Measurements from ENCODE around the gene CACTIN. TPM values are rescaled to one million over a fixed set of nuclear protein-coding genes. Genes with fewer than 3 reads are reported as not detected.

Gene CACTIN
- polyA plus RNA-seq, 1 experiment = 9.3 TPM

DNA sequence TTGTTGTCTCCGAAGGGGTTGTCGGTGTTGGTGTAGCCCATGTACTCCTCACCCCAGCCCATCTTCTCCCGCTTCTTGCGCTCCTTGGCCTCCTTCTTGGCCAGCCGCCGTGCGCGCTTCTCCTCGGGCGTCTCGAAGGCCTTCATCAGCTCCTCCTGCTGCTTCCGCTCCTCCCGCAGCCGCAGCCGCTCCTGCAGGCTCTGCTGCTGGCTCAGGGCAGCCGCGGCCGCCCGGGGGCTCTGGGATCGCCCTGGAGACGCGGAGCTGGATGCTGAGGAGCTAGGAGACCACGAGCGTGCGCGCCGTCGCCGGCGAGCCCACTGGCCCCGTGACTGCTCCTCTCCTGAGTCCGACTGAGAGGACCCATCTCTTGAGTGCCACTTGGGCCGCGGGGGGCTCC, 2.9 kb downstream of the CACTIN start:
- Histone ChIP-seq H3K27ac (ENCODE audit: low read depth, low read length) (no peak overlapping the region), H3K4me3 (ENCODE audit: low read depth, low read length) (no peak overlapping the region), H3K9me3 (ENCODE audit: control insufficient read depth, insufficient read depth, low read length) (no peaks in the 10 kb centered on the region; the same call in 1 of the 2 replicates), H3K27me3 (ENCODE audit: control insufficient read depth, insufficient read depth, low read length) (no peaks in the 10 kb centered on the region)
- TF ChIP-seq, protein P1, sequence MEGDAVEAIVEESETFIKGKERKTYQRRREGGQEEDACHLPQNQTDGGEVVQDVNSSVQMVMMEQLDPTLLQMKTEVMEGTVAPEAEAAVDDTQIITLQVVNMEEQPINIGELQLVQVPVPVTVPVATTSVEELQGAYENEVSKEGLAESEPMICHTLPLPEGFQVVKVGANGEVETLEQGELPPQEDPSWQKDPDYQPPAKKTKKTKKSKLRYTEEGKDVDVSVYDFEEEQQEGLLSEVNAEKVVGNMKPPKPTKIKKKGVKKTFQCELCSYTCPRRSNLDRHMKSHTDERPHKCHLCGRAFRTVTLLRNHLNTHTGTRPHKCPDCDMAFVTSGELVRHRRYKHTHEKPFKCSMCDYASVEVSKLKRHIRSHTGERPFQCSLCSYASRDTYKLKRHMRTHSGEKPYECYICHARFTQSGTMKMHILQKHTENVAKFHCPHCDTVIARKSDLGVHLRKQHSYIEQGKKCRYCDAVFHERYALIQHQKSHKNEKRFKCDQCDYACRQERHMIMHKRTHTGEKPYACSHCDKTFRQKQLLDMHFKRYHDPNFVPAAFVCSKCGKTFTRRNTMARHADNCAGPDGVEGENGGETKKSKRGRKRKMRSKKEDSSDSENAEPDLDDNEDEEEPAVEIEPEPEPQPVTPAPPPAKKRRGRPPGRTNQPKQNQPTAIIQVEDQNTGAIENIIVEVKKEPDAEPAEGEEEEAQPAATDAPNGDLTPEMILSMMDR (IDR thresholded peaks at IDR 0.05; ENCODE audit: low read depth, low read length) = no peak
- DNase-seq (ENCODE audit: low read depth, low spot score) = no peak
- CTCF ChIA-PET = no interaction called here
- POLR2A ChIA-PET = no interaction called here

DNA sequence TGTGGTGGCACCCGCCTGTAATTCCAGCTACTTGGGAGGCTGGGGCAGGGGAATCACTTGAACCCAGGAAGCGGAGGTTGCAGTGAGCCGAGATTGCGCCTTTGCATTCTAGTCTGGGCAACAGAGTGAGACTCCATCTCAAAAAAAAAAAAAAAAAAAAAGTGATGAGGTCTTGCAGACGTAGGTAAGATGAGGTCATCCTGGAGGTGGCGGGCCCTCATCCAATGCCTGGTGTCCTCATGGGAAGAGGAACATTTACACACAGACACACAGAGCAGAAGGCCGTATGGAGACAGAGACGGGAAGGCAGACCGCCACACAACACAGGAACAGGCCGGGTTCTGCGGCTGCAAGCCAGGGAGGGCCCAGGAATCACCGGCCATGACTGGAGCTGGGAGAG, 4.4 kb downstream of the CACTIN start:
- no peaks in the 10 kb centered on the region for H3K27me3 ChIP-seq (ENCODE audit: control insufficient read depth, insufficient read depth, low read length)
- CTCF ChIA-PET = no interaction called here
- H3K4me3 ChIP-seq (ENCODE audit: low read depth, low read length) = no peak overlapping the region
- DNase-seq (ENCODE audit: low read depth, low spot score) = no peak
- TF ChIP-seq, protein P1 (IDR thresholded peaks at IDR 0.05; ENCODE audit: low read depth, low read length) = no peak
- no peak overlapping the region for H3K27ac ChIP-seq (ENCODE audit: low read depth, low read length)
- no peaks in the 10 kb centered on the region; the same call in 1 of the 2 replicates for H3K9me3 ChIP-seq (ENCODE audit: control insufficient read depth, insufficient read depth, low read length)
- POLR2A ChIA-PET = no interaction called here

DNA sequence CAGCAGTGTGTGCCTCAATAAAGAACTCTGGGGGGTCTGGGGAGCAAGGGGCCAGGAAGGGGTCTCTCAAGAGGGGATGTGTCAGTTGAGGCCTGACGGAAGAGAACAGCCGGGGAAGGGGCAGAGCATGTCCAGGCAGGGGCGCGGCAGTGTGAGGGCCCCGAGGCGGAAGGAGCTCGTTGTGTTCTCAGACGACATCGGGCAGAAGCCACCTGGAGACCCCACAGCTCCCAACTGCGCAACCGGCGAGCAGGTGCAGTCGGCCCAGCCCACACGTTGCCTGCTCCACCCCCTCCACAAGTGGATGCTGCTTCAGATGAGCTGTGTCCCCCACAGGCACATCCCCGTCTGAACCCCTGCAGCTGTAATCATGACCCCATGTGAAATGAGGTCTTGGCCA, 4.9 kb downstream of the CACTIN start:
- no peak for DNase-seq (ENCODE audit: low read depth, low spot score)
- Histone ChIP-seq H3K27ac (ENCODE audit: low read depth, low read length) (no peak overlapping the region), H3K9me3 (ENCODE audit: control insufficient read depth, insufficient read depth, low read length) (no peaks in the 10 kb centered on the region; the same call in 1 of the 2 replicates), H3K27me3 (ENCODE audit: control insufficient read depth, insufficient read depth, low read length) (no peaks in the 10 kb centered on the region), H3K4me3 (ENCODE audit: low read depth, low read length) (no peak overlapping the region)
- CTCF ChIA-PET = no interaction called here
- POLR2A ChIA-PET = no interaction called here
- TF ChIP-seq, protein P1 (IDR thresholded peaks at IDR 0.05; ENCODE audit: low read depth, low read length) = no peak

DNA sequence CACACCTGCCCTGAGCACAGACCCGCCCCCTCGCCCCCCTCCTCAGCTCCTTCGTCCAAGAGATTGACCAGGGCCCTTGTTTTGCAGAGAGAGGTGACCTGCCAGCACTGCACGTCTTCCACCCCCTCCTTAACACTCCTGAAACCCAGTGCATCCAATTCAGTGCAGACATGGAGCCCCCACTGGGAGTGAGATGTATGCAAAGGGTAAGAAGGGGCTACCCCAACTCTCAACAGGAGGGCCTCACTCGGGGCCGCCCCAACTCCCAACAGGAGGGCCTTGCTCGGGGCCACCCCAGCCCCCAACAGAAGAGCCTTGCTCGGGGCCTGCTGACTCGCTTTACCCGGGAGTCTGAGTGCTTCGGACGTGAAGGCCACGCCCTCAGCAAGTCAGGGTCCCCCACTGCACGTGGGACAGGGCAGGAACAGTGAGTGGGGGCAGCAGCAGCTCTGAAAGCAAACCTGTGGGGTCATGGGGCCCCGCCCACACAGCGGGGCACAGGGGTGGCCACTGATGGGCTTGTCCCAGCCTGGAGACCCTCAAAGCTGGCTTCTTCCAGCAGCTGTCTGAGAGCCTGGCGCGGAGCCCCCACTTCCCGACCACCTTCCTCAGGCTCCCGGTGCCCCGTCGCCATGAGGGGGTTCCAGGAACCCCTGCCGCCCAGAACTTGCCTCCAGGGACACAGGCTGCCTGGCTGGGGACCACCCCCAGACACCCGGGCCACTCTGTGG, 5.6 kb downstream of the CACTIN start:
- Histone ChIP-seq H3K9me3 (ENCODE audit: control insufficient read depth, insufficient read depth, low read length) (no peaks in the 10 kb centered on the region; the same call in 1 of the 2 replicates), H3K27ac (ENCODE audit: low read depth, low read length) (no peak overlapping the region), H3K4me3 (ENCODE audit: low read depth, low read length) (no peak overlapping the region), H3K27me3 (ENCODE audit: control insufficient read depth, insufficient read depth, low read length) (no peaks in the 10 kb centered on the region)
- TF ChIP-seq, protein P1 (IDR thresholded peaks at IDR 0.05; ENCODE audit: low read depth, low read length) = no peak
- no peak for DNase-seq (ENCODE audit: low read depth, low spot score)
- CTCF ChIA-PET = no interaction called here
- POLR2A ChIA-PET = no interaction called here

DNA sequence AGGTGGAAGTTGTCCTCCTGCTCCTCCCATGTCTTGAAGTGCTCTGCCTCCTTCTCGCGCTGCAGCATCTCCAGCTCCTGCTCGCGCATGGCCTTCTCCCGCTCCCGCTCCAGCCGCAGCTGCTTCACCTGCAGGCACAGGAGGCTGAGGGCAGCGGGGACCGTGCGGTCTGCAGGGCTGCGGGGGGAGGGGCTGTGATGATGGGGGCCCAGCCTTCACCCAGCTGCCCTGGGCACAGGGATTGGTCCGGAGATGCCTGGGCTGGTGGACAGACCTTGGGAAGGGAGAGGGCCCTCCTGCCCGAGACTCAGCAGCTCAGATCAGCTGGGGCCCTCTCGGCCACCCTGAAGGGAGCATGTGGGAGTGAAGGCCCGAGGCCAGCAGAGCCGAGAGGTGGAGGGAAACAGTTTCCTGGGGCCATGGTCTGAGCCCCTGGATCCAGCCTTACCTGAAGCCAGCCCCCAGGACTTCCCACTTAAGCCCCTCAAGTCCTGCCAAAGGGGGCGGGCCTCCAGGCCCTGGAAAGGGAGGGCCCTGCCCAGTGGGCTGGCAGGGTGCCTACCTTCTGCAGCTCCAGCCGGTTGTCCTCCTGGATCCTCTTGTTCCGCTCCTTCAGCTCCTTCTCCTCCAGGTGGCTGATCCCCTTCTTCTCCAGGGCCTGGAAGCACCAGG, 6.3 kb downstream of the CACTIN start:
- Histone ChIP-seq H3K27me3 (ENCODE audit: control insufficient read depth, insufficient read depth, low read length) (no peaks in the 10 kb centered on the region), H3K4me3 (ENCODE audit: low read depth, low read length) (no peak overlapping the region), H3K27ac (ENCODE audit: low read depth, low read length) (no peak overlapping the region), H3K9me3 (ENCODE audit: control insufficient read depth, insufficient read depth, low read length) (no peaks in the 10 kb centered on the region; the same call in 1 of the 2 replicates)
- DNase-seq (ENCODE audit: low read depth, low spot score) = no peak
- CTCF ChIA-PET = interaction anchor here (1.8 kb wide), 1 partner anchor 315 kb away, joined by 8 read pairs; no protein-coding TSS in a partner anchor
- POLR2A ChIA-PET = no interaction called here
- TF ChIP-seq, protein P1 (IDR thresholded peaks at IDR 0.05; ENCODE audit: low read depth, low read length) = no peak

Measured in AG04450 (cell line).